HepG2 (cell line): Measurements from ENCODE around the gene DSCAM.

Experiments used
- GABPA ChIP-seq, 2 experiments: IDR thresholded peaks; 2 replicates each; pipeline ENCODE4 v1.6.1; 2011 to 2016; ENCODE audit warnings: low read depth in 2 of 2, low read length in 1 of 2, missing biosample characterization in 1 of 2, missing genetic modification characterization in 1 of 2
- MXD3 ChIP-seq: IDR thresholded peaks from 2 replicates; pipeline ENCODE4 v1.6.1; 2016; ENCODE audit warnings: mild to moderate bottlenecking, missing biosample characterization, missing genetic modification reagents
- POLR2AphosphoS5 ChIP-seq: IDR thresholded peaks from 2 replicates; pipeline ENCODE4 v1.6.1; 2012; ENCODE audit warnings: low read depth, low read length
- TCF7 ChIP-seq: sonication (generic); IDR thresholded peaks from 2 replicates; pipeline ENCODE4 v1.6.1; 2016; ENCODE audit warnings: antibody characterized with exemption, low read depth
- ZBTB33 ChIP-seq: sonication (generic); formaldehyde crosslinking; IDR thresholded peaks from 2 replicates; pipeline ENCODE4 v1.4.0; 2020; ENCODE audit warnings: missing genetic modification reagents
- ZBTB8A ChIP-seq: sonication (generic); formaldehyde crosslinking; IDR thresholded peaks from 2 replicates; pipeline ENCODE4 v1.4.0; 2020; ENCODE audit warnings: mild to moderate bottlenecking, low read depth, missing genetic modification reagents, borderline replicate concordance
- TF ChIP-seq, protein P1 (sequence below): sonication (generic); formaldehyde crosslinking; IDR thresholded peaks from 2 replicates; pipeline ENCODE4 v1.5.1; 2020; ENCODE audit warnings: mild to moderate bottlenecking, moderate library complexity, missing genetic modification reagents
- TF ChIP-seq, protein P2 (sequence below): IDR thresholded peaks from 2 replicates; pipeline ENCODE4 v1.6.1; 2016; ENCODE audit warnings: control low read depth
- TF ChIP-seq, protein P3 (sequence below): sonication (generic); formaldehyde crosslinking; IDR thresholded peaks from 2 replicates; pipeline ENCODE4 v1.4.0; 2020; ENCODE audit warnings: missing genetic modification reagents
- TF ChIP-seq, protein P4 (sequence below): sonication (generic); formaldehyde crosslinking; IDR thresholded peaks from 2 replicates; pipeline ENCODE4 v1.4.0; 2020; ENCODE audit warnings: mild to moderate bottlenecking, missing genetic modification reagents
- TF ChIP-seq, protein P5 (sequence below): sonication (generic); formaldehyde crosslinking; IDR thresholded peaks from 2 replicates; pipeline ENCODE4 v1.5.0; 2020; ENCODE audit warnings: mild to moderate bottlenecking, missing genetic modification reagents, moderate library complexity

DNA sequence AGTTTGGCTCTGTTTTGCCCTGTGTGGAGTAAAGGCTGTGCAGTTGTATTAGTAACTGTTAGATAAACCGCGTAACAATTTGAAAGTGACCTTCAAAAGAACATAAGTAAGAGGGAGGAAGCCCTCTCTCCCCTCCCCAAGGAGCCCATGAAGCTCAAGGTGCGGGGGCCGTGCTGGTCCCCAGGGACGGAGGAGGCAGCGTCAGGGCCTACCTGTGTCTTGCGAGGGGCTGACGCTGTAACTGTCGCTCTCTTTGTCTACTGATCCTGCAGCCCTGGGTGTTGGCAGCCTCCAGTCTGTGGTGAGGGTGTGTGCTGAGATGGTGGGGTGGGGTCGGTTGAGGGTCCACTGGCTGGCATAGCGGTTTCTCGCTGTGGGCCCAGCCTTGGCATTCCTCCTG, 803.1 kb downstream of the DSCAM start:
- TF ChIP-seq POLR2AphosphoS5 (no peak), MXD3 (no peak), ZBTB33 (CRISPR knock-in tag) (no peak), GABPA (IDR thresholded peaks at IDR 0.05; ENCODE audit: low read depth, low read length) (no peak), GABPA (CRISPR knock-in tag; IDR thresholded peaks at IDR 0.05; ENCODE audit: low read depth) (no peak), TCF7 (no peak), ZBTB8A (no peak)
- TF ChIP-seq, protein P1, sequence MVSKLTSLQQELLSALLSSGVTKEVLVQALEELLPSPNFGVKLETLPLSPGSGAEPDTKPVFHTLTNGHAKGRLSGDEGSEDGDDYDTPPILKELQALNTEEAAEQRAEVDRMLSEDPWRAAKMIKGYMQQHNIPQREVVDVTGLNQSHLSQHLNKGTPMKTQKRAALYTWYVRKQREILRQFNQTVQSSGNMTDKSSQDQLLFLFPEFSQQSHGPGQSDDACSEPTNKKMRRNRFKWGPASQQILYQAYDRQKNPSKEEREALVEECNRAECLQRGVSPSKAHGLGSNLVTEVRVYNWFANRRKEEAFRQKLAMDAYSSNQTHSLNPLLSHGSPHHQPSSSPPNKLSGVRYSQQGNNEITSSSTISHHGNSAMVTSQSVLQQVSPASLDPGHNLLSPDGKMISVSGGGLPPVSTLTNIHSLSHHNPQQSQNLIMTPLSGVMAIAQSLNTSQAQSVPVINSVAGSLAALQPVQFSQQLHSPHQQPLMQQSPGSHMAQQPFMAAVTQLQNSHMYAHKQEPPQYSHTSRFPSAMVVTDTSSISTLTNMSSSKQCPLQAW (CRISPR knock-in tag): no peak
- TF ChIP-seq, protein P2, sequence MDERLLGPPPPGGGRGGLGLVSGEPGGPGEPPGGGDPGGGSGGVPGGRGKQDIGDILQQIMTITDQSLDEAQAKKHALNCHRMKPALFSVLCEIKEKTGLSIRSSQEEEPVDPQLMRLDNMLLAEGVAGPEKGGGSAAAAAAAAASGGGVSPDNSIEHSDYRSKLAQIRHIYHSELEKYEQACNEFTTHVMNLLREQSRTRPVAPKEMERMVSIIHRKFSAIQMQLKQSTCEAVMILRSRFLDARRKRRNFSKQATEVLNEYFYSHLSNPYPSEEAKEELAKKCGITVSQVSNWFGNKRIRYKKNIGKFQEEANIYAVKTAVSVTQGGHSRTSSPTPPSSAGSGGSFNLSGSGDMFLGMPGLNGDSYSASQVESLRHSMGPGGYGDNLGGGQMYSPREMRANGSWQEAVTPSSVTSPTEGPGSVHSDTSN (CRISPR knock-in tag): no peak
- TF ChIP-seq, protein P3, sequence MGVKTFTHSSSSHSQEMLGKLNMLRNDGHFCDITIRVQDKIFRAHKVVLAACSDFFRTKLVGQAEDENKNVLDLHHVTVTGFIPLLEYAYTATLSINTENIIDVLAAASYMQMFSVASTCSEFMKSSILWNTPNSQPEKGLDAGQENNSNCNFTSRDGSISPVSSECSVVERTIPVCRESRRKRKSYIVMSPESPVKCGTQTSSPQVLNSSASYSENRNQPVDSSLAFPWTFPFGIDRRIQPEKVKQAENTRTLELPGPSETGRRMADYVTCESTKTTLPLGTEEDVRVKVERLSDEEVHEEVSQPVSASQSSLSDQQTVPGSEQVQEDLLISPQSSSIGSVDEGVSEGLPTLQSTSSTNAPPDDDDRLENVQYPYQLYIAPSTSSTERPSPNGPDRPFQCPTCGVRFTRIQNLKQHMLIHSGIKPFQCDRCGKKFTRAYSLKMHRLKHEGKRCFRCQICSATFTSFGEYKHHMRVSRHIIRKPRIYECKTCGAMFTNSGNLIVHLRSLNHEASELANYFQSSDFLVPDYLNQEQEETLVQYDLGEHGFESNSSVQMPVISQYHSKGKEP (CRISPR knock-in tag): no peak
- TF ChIP-seq, protein P4, sequence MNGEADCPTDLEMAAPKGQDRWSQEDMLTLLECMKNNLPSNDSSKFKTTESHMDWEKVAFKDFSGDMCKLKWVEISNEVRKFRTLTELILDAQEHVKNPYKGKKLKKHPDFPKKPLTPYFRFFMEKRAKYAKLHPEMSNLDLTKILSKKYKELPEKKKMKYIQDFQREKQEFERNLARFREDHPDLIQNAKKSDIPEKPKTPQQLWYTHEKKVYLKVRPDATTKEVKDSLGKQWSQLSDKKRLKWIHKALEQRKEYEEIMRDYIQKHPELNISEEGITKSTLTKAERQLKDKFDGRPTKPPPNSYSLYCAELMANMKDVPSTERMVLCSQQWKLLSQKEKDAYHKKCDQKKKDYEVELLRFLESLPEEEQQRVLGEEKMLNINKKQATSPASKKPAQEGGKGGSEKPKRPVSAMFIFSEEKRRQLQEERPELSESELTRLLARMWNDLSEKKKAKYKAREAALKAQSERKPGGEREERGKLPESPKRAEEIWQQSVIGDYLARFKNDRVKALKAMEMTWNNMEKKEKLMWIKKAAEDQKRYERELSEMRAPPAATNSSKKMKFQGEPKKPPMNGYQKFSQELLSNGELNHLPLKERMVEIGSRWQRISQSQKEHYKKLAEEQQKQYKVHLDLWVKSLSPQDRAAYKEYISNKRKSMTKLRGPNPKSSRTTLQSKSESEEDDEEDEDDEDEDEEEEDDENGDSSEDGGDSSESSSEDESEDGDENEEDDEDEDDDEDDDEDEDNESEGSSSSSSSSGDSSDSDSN (CRISPR knock-in tag): no peak
- TF ChIP-seq, protein P5, sequence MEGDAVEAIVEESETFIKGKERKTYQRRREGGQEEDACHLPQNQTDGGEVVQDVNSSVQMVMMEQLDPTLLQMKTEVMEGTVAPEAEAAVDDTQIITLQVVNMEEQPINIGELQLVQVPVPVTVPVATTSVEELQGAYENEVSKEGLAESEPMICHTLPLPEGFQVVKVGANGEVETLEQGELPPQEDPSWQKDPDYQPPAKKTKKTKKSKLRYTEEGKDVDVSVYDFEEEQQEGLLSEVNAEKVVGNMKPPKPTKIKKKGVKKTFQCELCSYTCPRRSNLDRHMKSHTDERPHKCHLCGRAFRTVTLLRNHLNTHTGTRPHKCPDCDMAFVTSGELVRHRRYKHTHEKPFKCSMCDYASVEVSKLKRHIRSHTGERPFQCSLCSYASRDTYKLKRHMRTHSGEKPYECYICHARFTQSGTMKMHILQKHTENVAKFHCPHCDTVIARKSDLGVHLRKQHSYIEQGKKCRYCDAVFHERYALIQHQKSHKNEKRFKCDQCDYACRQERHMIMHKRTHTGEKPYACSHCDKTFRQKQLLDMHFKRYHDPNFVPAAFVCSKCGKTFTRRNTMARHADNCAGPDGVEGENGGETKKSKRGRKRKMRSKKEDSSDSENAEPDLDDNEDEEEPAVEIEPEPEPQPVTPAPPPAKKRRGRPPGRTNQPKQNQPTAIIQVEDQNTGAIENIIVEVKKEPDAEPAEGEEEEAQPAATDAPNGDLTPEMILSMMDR (CRISPR knock-in tag): no peak
